HepG2 (cell line): ENCODE measurements around the gene CENPO.

Experiments
- EP300 ChIP-seq, 3 experiments: sonication (generic) in 1 of 3; formaldehyde crosslinking in 1 of 3; IDR thresholded peaks; 2 replicates each; pipeline versions ENCODE4 v1.5.1 to v1.6.1; 2011 to 2020; ENCODE audit warnings: low read depth in 2 of 3, low read length in 2 of 3, borderline replicate concordance in 1 of 3, improper control_type of control experiment in 1 of 3, mild to moderate bottlenecking in 1 of 3, missing genetic modification reagents in 1 of 3, moderate library complexity in 1 of 3
- KLF11 ChIP-seq: IDR thresholded peaks from 2 replicates; pipeline ENCODE4 v1.6.1; 2016; ENCODE audit warnings: missing compliant biosample characterization
- MYNN ChIP-seq: sonication (generic); formaldehyde crosslinking; IDR thresholded peaks from 2 replicates; pipeline ENCODE4 v1.4.0; 2020; ENCODE audit warnings: mild to moderate bottlenecking, low read depth, missing genetic modification reagents
- POLR2A ChIP-seq, 2 experiments: IDR thresholded peaks; 2 replicates each; pipeline ENCODE4 v1.6.1; 2011; ENCODE audit warnings: low read depth in 2 of 2, low read length in 2 of 2, mild to moderate bottlenecking in 1 of 2, moderate library complexity in 1 of 2; ENCODE audit not compliant: insufficient read depth in 1 of 2
- POLR2AphosphoS2 ChIP-seq: IDR thresholded peaks from 2 replicates; pipeline ENCODE4 v1.6.1; 2011; ENCODE audit warnings: low read depth, low read length, improper control_type of control experiment
- SMC3 ChIP-seq: IDR thresholded peaks from 2 replicates; pipeline ENCODE4 v1.6.1; 2011; ENCODE audit warnings: low read length, improper control_type of control experiment
- SUZ12 ChIP-seq: fragments of 150-350 bp; IDR thresholded peaks from 2 replicates; pipeline ENCODE4 v1.6.1; 2014; ENCODE audit warnings: low read depth, low read length
- USF2 ChIP-seq, 2 experiments: sonication (generic) in 1 of 2; formaldehyde crosslinking in 1 of 2; IDR thresholded peaks; 2 replicates each; pipeline versions ENCODE4 v1.5.1 to v1.6.1; 2011 to 2020; ENCODE audit warnings: borderline replicate concordance in 1 of 2, low read depth in 1 of 2, low read length in 1 of 2, mild to moderate bottlenecking in 1 of 2, missing genetic modification reagents in 1 of 2, moderate library complexity in 1 of 2
- ZNF615 ChIP-seq: sonication (generic); formaldehyde crosslinking; IDR thresholded peaks from 2 replicates; pipeline ENCODE4 v1.5.0; 2020; ENCODE audit warnings: mild to moderate bottlenecking, missing genetic modification reagents, borderline replicate concordance
- TF ChIP-seq, protein P1 (sequence below): sonication (generic); formaldehyde crosslinking; conservative IDR thresholded peaks from 2 replicates; pipeline ENCODE4 v1.8.1; 2023; ENCODE audit warnings: missing genetic modification reagents
- TF ChIP-seq, protein P2 (sequence below): sonication (generic); formaldehyde crosslinking; IDR thresholded peaks from 2 replicates; pipeline ENCODE4 v1.4.0; 2020; ENCODE audit warnings: missing genetic modification reagents
- TF ChIP-seq, protein P3 (sequence below): sonication (generic); formaldehyde crosslinking; conservative IDR thresholded peaks from 2 replicates; pipeline ENCODE4 v1.5.0; 2020; ENCODE audit warnings: missing genetic modification reagents

- TF ChIP-seq, protein P1, sequence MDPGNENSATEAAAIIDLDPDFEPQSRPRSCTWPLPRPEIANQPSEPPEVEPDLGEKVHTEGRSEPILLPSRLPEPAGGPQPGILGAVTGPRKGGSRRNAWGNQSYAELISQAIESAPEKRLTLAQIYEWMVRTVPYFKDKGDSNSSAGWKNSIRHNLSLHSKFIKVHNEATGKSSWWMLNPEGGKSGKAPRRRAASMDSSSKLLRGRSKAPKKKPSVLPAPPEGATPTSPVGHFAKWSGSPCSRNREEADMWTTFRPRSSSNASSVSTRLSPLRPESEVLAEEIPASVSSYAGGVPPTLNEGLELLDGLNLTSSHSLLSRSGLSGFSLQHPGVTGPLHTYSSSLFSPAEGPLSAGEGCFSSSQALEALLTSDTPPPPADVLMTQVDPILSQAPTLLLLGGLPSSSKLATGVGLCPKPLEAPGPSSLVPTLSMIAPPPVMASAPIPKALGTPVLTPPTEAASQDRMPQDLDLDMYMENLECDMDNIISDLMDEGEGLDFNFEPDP: no peak
- no peak for TF ChIP-seq POLR2AphosphoS2
- TF ChIP-seq, protein P2, sequence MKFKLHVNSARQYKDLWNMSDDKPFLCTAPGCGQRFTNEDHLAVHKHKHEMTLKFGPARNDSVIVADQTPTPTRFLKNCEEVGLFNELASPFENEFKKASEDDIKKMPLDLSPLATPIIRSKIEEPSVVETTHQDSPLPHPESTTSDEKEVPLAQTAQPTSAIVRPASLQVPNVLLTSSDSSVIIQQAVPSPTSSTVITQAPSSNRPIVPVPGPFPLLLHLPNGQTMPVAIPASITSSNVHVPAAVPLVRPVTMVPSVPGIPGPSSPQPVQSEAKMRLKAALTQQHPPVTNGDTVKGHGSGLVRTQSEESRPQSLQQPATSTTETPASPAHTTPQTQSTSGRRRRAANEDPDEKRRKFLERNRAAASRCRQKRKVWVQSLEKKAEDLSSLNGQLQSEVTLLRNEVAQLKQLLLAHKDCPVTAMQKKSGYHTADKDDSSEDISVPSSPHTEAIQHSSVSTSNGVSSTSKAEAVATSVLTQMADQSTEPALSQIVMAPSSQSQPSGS (CRISPR knock-in tag): no peak
- no peak for TF ChIP-seq SUZ12
- TF ChIP-seq ZNF615 (CRISPR knock-in tag): no peak
- no peak for TF ChIP-seq POLR2A (IDR thresholded peaks at IDR 0.05; ENCODE audit: insufficient read depth in 1 of 2, low read depth in 2 of 2, low read length in 2 of 2)
- no peak for TF ChIP-seq SMC3
- TF ChIP-seq KLF11 (CRISPR knock-in tag): no peak
- TF ChIP-seq EP300 (IDR thresholded peaks at IDR 0.05; ENCODE audit: low read depth in 2 of 2, low read length in 2 of 2): no peak
- no peak for TF ChIP-seq EP300 (CRISPR knock-in tag; IDR thresholded peaks at IDR 0.05; ENCODE audit: borderline replicate concordance)
- TF ChIP-seq, protein P3, sequence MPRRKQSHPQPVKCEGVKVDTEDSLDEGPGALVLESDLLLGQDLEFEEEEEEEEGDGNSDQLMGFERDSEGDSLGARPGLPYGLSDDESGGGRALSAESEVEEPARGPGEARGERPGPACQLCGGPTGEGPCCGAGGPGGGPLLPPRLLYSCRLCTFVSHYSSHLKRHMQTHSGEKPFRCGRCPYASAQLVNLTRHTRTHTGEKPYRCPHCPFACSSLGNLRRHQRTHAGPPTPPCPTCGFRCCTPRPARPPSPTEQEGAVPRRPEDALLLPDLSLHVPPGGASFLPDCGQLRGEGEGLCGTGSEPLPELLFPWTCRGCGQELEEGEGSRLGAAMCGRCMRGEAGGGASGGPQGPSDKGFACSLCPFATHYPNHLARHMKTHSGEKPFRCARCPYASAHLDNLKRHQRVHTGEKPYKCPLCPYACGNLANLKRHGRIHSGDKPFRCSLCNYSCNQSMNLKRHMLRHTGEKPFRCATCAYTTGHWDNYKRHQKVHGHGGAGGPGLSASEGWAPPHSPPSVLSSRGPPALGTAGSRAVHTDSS: no peak
- no peak for TF ChIP-seq USF2 (IDR thresholded peaks at IDR 0.05; ENCODE audit: low read depth, low read length)
- no peak for TF ChIP-seq USF2 (CRISPR knock-in tag; IDR thresholded peaks at IDR 0.05; ENCODE audit: borderline replicate concordance)
- no peak for TF ChIP-seq MYNN (CRISPR knock-in tag)
Observed at GRCh38 chr2:24761866-24762265, 31.4 kb upstream of the CENPO start.
